Measurements from ENCODE around the gene WNT9A.
"Not testable (repeated sequence)": the region's sequence is repeated elsewhere in the genome, so short reads cannot be mapped to it uniquely, and the experiment has no call there.

Gene WNT9A

GRCh38 chr1:227910511-227911153, 37.1 kb downstream of the WNT9A start:
- no peak for DNase-seq (ENCODE audit: low spot score)
- no peak for TF ChIP-seq CTCF (IDR thresholded peaks at IDR 0.05; ENCODE audit: extremely low read depth, missing control alignments)

GRCh38 chr1:227909923-227910328, 37.8 kb downstream of the WNT9A start:
- not testable (repeated sequence) for DNase-seq (ENCODE audit: low spot score)

GRCh38 chr1:227909188-227909587, 38.5 kb downstream of the WNT9A start:
- TF ChIP-seq CTCF (IDR thresholded peaks at IDR 0.05; ENCODE audit: extremely low read depth, missing control alignments): no peak
- no peak for DNase-seq (ENCODE audit: low spot score)

- TF ChIP-seq CTCF (IDR thresholded peaks at IDR 0.05; ENCODE audit: extremely low read depth, missing control alignments): no peak
- no peak for DNase-seq (ENCODE audit: low spot score)
Measured at GRCh38 chr1:227908359-227908758, 39.4 kb downstream of the WNT9A start.

- no peak for TF ChIP-seq CTCF (IDR thresholded peaks at IDR 0.05; ENCODE audit: extremely low read depth, missing control alignments)
- DNase-seq (ENCODE audit: low spot score): no peak
Measured at GRCh38 chr1:227907439-227908015, 40.2 kb downstream of the WNT9A start.

GRCh38 chr1:227906550-227907071, 41.1 kb downstream of the WNT9A start:
- no peak for DNase-seq (ENCODE audit: low spot score)
- TF ChIP-seq CTCF (IDR thresholded peaks at IDR 0.05; ENCODE audit: extremely low read depth, missing control alignments): no peak

- no peak for TF ChIP-seq CTCF (IDR thresholded peaks at IDR 0.05; ENCODE audit: extremely low read depth, missing control alignments)
- no peak for DNase-seq (ENCODE audit: low spot score)
Measured at GRCh38 chr1:227905573-227906487, 41.9 kb downstream of the WNT9A start.

All from GM20000 (cell line).